ENCODE measurements around the gene POC1A.

The POC1A gene

GRCh38 chr3:52132041-52132440, 22.2 kb downstream of the POC1A start:
- DNase-seq (ENCODE audit: low spot score) = no peak
- peak overlapping the region; percentile 17; the same call in 1 of the 2 replicates for H3K27ac ChIP-seq
- POLR2A ChIA-PET (ENCODE audit: low non-redundant PET) = no interaction called here
- CTCF ChIA-PET = no interaction called here
- no peak for TF ChIP-seq CTCF (conservative IDR thresholded peaks at IDR 0.05; ENCODE audit: low read depth)

- CTCF ChIA-PET = no interaction called here
- POLR2A ChIA-PET (ENCODE audit: low non-redundant PET) = no interaction called here
Measured at GRCh38 chr3:52130966-52131622, 23.1 kb downstream of the POC1A start.

GRCh38 chr3:52128118-52128683, 26.0 kb downstream of the POC1A start:
- TF ChIP-seq CTCF (conservative IDR thresholded peaks at IDR 0.05; ENCODE audit: low read depth) = no peak
- DNase-seq (ENCODE audit: low spot score) = peak; percentile 30
- peak overlapping the region; percentile 52 for H3K27ac ChIP-seq
- CTCF ChIA-PET = no interaction called here
- POLR2A ChIA-PET (ENCODE audit: low non-redundant PET) = no interaction called here

More at GRCh38 chr3:52130966-52131622, 23.1 kb downstream of the POC1A start:
- no peak for DNase-seq (ENCODE audit: low spot score)
- no peak overlapping the region; the same call in 1 of the 2 replicates for H3K27ac ChIP-seq
- no peak for TF ChIP-seq CTCF (conservative IDR thresholded peaks at IDR 0.05; ENCODE audit: low read depth)

GRCh38 chr3:52126500-52126899, 27.7 kb downstream of the POC1A start:
- no peak for TF ChIP-seq CTCF (conservative IDR thresholded peaks at IDR 0.05; ENCODE audit: low read depth)
- peak overlapping the region; percentile 58 for H3K27ac ChIP-seq
- ChIA-PET CTCF (no interaction called here), POLR2A (ENCODE audit: low non-redundant PET) (no interaction called here)
- no peak for DNase-seq (ENCODE audit: low spot score)

GRCh38 chr3:52126036-52126435, 28.2 kb downstream of the POC1A start:
- TF ChIP-seq CTCF (conservative IDR thresholded peaks at IDR 0.05; ENCODE audit: low read depth) = no peak
- ChIA-PET CTCF (no interaction called here), POLR2A (ENCODE audit: low non-redundant PET) (no interaction called here)
- H3K27ac ChIP-seq = peak overlapping the region; percentile 58
- DNase-seq (ENCODE audit: low spot score) = no peak

- TF ChIP-seq CTCF (conservative IDR thresholded peaks at IDR 0.05; ENCODE audit: low read depth) = no peak
- no peak for DNase-seq (ENCODE audit: low spot score)
- CTCF ChIA-PET = no interaction called here
- peak overlapping the region; percentile 58; the same call in 1 of the 2 replicates for H3K27ac ChIP-seq
- POLR2A ChIA-PET (ENCODE audit: low non-redundant PET) = no interaction called here
Measured at GRCh38 chr3:52124766-52125165, 29.5 kb downstream of the POC1A start.
